GM12892 (cell line): ENCODE results near the gene IRS1.
"Not testable (repeated sequence)": the region's sequence is repeated elsewhere in the genome, so short reads cannot be mapped to it uniquely, and the experiment has no call there.

Source experiments
- DNase-seq: peaks from one replicate; pipeline ENCODE4 v3.0.0; 2011; ENCODE audit not compliant: insufficient read length
- FAIRE-seq: peaks from 2 replicates; lab custom pipeline; 2011; peaks lifted over from hg19 to GRCh38; lab: Jason Lieb, UNC
- POLR2A ChIP-seq: IDR thresholded peaks from 2 replicates; pipeline ENCODE4 v1.6.1; 2011; ENCODE audit warnings: low read depth, low read length, control low read depth
- POLR2AphosphoS5 ChIP-seq: IDR thresholded peaks from 2 replicates; pipeline ENCODE4 v1.6.1; 2011; ENCODE audit warnings: low read depth, low read length, control low read depth
- TAF1 ChIP-seq: IDR thresholded peaks from 2 replicates; pipeline ENCODE4 v1.6.1; 2011; ENCODE audit warnings: low read depth, mild to moderate bottlenecking, control low read depth, low read length, borderline replicate concordance

The IRS1 gene

GRCh38 chr2:226837334-226837733 is 37.7 kb upstream of the IRS1 start:
- FAIRE-seq, result peak; percentile 73
- TF ChIP-seq TAF1 (no peak), POLR2AphosphoS5 (no peak), POLR2A (no peak)

DNA sequence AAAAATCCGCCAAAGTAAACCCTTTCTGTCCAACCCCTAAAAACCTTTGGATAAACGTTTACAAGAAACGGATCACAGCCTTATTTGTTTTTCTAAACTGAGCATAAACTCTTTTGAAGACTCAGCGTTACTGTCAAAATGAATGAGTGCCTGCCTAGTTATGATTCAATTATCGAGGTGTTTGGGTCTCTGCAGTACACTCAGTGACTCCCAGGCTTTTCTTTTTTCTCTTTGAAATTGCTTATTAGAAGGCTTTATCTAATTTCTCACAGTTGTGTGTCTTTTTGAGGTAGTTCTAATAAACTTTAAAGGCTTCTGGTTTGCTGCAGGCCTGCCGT is 36.9 kb upstream of the IRS1 start:
- FAIRE-seq, result no peak
- no peak for DNase-seq
- TF ChIP-seq POLR2AphosphoS5 (no peak), TAF1 (no peak), POLR2A (no peak)

More at GRCh38 chr2:226837334-226837733, 37.7 kb upstream of the IRS1 start:
- DNase-seq, result no peak

DNA sequence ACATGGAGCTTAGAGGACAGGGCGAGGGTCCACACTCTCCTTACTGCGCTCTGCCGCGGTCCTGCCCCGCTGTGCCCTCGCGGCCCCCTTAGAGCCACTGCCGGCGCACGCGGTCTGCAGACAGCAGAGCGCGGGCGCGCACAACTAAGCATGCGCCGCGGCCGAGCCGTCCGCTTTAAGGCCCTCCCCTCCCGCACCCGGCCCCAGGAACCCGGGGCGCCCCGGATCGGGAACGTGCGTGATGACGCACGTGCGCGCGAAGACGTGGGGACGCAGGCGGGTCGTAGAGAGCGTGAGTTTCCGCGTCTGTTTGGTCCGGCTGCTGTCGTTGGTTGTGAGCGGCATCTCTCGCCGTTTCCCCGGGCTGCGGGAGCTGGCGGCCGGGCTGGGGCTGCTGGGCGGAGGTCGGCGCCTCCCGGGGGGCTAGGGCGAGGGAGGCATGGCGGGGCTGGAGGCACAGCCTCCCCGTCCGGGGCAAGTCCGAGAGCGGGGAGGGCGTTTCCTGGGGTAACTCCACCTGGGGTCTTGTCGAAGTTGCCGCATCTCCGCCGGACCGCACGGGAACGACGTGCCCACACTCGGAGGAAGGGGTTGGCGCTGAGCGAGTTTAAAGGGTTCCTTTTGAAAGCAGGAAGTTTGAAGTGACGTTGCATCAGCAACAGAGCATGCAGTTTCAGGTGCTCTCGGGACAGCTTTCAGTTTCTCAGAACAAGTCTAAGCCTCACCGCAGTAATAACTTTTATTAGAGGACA is 36.4 kb upstream of the IRS1 start, which contains the start of gene RHBDD1:
RHBDD1 (plus strand) TSS at position 259 of the 752 bp plus-strand sequence. CDS start 28,640 bp downstream, outside the sequence.
- TF ChIP-seq POLR2AphosphoS5 (peak; percentile 87), TAF1 (peak; percentile 59; the same call in 1 of the 2 replicates), POLR2A (peak; percentile 91)
- DNase-seq (peak; percentile 73), FAIRE-seq (peak; percentile 100)

DNA sequence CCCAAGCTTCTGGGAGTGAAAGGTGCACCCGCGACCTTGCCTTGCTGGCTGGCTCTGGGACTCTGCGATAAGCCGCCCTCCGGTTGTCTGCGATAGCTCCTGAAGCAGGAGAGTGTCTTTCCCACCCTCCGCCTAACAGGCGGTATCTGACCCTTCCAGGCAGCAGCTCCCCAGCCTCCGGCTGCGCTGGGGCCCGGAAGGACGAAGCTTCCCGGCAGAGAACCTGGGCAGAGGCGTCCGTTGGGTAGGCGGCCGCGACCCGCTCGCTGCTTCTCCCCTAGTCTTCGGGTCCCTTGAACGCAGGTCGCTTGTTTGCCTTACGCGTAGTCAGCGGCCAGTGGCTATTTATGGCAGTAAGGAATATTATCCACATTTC is 35.8 kb upstream of the IRS1 start:
- TF ChIP-seq POLR2A (no peak), POLR2AphosphoS5 (no peak), TAF1 (no peak)
- DNase-seq, result peak; percentile 13
- no peak for FAIRE-seq

GRCh38 chr2:226834880-226835279 is 35.3 kb upstream of the IRS1 start:
- FAIRE-seq, DNase-seq: not testable (repeated sequence)

DNA sequence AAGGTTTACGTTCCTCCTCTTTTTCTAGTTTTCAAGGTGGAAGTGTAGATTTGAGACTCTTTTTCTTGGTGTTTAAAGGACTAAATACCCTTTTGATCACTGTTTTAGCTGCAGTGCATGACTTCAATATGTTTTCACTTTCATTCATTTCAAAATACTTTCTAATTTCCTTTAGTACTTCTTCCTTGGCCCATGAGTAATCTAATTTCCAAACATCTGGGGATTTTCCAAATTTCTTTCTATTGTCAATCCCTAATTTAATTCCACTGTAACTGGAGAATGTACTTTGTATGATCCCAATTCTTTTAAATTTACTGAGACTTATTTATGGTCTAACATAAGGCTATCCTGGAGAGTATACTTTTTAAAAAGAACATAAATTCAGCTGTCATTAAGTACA is 32.4 kb upstream of the IRS1 start:
- DNase-seq, result no peak
- FAIRE-seq, result no peak
- TF ChIP-seq POLR2A (no peak), TAF1 (no peak), POLR2AphosphoS5 (no peak)

- no peak for TF ChIP-seq TAF1
- TF ChIP-seq POLR2A, result no peak
- TF ChIP-seq POLR2AphosphoS5, result no peak
- FAIRE-seq (no peak), DNase-seq (no peak)
Measured at GRCh38 chr2:226831266-226831665, 31.6 kb upstream of the IRS1 start.

DNA sequence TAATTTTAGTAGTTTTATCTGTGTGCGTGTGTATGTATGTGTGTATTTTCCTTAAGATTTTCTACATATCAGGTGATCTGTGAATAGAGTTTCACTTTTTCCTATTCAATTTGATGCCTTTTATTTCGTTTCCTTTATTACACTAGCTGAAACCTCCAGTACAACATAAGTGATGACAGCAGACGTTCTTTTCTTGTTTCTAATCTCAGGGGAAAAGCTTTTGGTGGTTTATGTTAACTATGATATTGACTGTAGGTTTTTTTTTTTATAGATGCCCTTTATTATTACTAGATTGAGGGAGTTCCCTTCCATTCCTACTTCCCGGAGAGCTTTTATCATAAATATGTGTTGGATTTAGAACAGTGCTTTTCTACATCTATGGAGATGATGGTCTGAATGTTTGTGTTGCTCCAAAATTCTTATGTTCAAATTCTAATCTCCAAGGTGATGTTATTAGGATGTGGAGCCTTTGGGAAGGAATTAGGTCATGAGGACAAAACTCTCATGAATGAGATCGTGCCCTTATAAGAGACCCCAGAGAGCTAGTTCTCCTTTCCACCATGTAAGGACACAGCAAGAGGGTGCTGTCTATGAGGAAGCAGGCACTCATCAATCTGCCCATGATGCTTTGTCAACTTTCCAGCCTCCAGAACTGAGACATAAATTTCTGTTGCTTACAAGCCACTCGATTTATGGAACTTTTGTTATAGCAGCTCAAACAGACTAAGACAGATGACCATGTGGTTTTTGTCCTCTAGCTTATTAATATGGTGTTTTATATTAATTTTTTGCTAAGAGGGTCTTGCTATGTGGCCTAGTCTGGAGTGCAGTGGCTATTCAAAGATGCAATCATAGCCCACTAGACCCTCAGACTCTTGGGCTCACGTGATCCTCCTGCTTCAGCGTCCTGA is 30.4 kb upstream of the IRS1 start:
- DNase-seq (no peak), FAIRE-seq (peak; percentile 68)
- no peak for TF ChIP-seq POLR2AphosphoS5

GRCh38 chr2:226828191-226828590 is 28.6 kb upstream of the IRS1 start:
- TF ChIP-seq POLR2A, result no peak
- TF ChIP-seq TAF1, result no peak
- no peak for TF ChIP-seq POLR2AphosphoS5
- no peak for DNase-seq
- FAIRE-seq, result no peak

DNA sequence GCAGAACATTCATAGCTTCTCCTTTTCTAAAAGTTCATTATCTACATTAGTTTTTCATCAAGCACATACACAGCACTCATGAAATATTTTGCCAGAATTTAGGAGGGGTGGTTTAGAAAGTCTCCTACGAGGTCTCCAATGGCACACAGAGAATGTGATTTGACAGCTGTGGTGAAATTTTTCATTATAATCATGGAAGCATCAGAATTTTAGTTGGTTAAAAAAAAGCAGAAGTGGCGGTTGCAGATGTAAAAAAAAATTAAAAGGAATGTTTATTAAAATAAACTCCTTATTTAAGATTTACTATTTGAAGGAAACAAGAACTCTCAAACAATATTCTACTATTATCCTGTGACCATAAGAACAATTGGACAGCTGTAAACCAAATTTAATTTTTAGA is 25.4 kb upstream of the IRS1 start:
- FAIRE-seq (no peak), DNase-seq (no peak)
- TF ChIP-seq POLR2A, result no peak
- no peak for TF ChIP-seq POLR2AphosphoS5
- no peak for TF ChIP-seq TAF1

GRCh38 chr2:226818930-226819329 is 19.3 kb upstream of the IRS1 start:
- TF ChIP-seq POLR2A (no peak), TAF1 (no peak), POLR2AphosphoS5 (no peak)
- FAIRE-seq (peak; percentile 5), DNase-seq (no peak)

GRCh38 chr2:226813148-226813701 is 13.6 kb upstream of the IRS1 start:
- FAIRE-seq (no peak), DNase-seq (no peak)

More at GRCh38 chr2:226813148-226813701, 13.6 kb upstream of the IRS1 start:
- TF ChIP-seq TAF1 (no peak), POLR2A (no peak), POLR2AphosphoS5 (no peak)
